ENCODE data around the gene DIDO1.

Gene DIDO1

GRCh38 chr20:62957136-62958117 lies 31.1 kb upstream of the DIDO1 start:
- DNase-seq (ENCODE audit: low read depth) = no peak
- TF ChIP-seq CTCF (IDR thresholded peaks at IDR 0.05; ENCODE audit: low read depth, low read length, missing control alignments) = no peak
- H3K4me3 ChIP-seq (ENCODE audit: low read depth, low read length) = no peak overlapping the region

- H3K4me3 ChIP-seq (ENCODE audit: low read depth, low read length) = no peak overlapping the region
- no peak for TF ChIP-seq CTCF (IDR thresholded peaks at IDR 0.05; ENCODE audit: low read depth, low read length, missing control alignments)
- DNase-seq (ENCODE audit: low read depth) = no peak
Measured at GRCh38 chr20:62956387-62957135, 30.3 kb upstream of the DIDO1 start.

GRCh38 chr20:62955519-62956386 lies 29.4 kb upstream of the DIDO1 start:
- no peak overlapping the region for H3K4me3 ChIP-seq (ENCODE audit: low read depth, low read length)
- no peak for DNase-seq (ENCODE audit: low read depth)
- no peak for TF ChIP-seq CTCF (IDR thresholded peaks at IDR 0.05; ENCODE audit: low read depth, low read length, missing control alignments)

GRCh38 chr20:62953839-62954703 lies 27.8 kb upstream of the DIDO1 start:
- peak; percentile 76 for DNase-seq (ENCODE audit: low read depth)
- H3K4me3 ChIP-seq (ENCODE audit: low read depth, low read length) = peak overlapping the region; percentile 94
- no peak for TF ChIP-seq CTCF (IDR thresholded peaks at IDR 0.05; ENCODE audit: low read depth, low read length, missing control alignments)

- DNase-seq (ENCODE audit: low read depth) = no peak
Measured at GRCh38 chr20:62952968-62953838, 26.9 kb upstream of the DIDO1 start.

More at GRCh38 chr20:62952968-62953838, 26.9 kb upstream of the DIDO1 start:
- peak overlapping the region; percentile 94 for H3K4me3 ChIP-seq (ENCODE audit: low read depth, low read length)
- TF ChIP-seq CTCF (IDR thresholded peaks at IDR 0.05; ENCODE audit: low read depth, low read length, missing control alignments) = peak; percentile 8
